NCI-H510A treated with DMSO at 0.1 percent for 48 hours (cell line): ENCODE data around the gene SND1.
A peak's percentile ranks its signal among the peaks of the same experiment; 100 is the strongest.

Experiments used
- DNase-seq: peaks from one replicate; lab custom pipeline; 2025; lab: John Stamatoyannopoulos, UW

The SND1 gene

GRCh38 chr7:127996253-127997071 lies 344.5 kb downstream of the SND1 start:
- DNase-seq = no peak

- no peak for DNase-seq
These were observed 345.4 kb downstream of the SND1 start for GRCh38 chr7:127997226-127997922.

- DNase-seq = no peak
These were observed 346.7 kb downstream of the SND1 start for GRCh38 chr7:127998671-127999070.

GRCh38 chr7:128000048-128000447 lies 348.1 kb downstream of the SND1 start:
- no peak for DNase-seq

GRCh38 chr7:128000854-128001265 lies 348.9 kb downstream of the SND1 start:
- DNase-seq = no peak

GRCh38 chr7:128003167-128003566 lies 351.2 kb downstream of the SND1 start:
- no peak for DNase-seq

GRCh38 chr7:128003787-128004186 lies 351.8 kb downstream of the SND1 start:
- no peak for DNase-seq

GRCh38 chr7:128004623-128005022 lies 352.6 kb downstream of the SND1 start:
- no peak for DNase-seq

- DNase-seq = peak; percentile 38
These were observed 353.1 kb downstream of the SND1 start for GRCh38 chr7:128005117-128005516.

- no peak for DNase-seq
These were observed 353.8 kb downstream of the SND1 start for GRCh38 chr7:128005759-128006159.

- no peak for DNase-seq
These were observed 354.7 kb downstream of the SND1 start for GRCh38 chr7:128006550-128007302.

- no peak for DNase-seq
These were observed 355.3 kb downstream of the SND1 start for GRCh38 chr7:128007303-128007680.

- no peak for DNase-seq
These were observed 356.1 kb downstream of the SND1 start for GRCh38 chr7:128008141-128008540.

- DNase-seq = no peak
These were observed 356.8 kb downstream of the SND1 start for GRCh38 chr7:128008744-128009143.

- no peak for DNase-seq
These were observed 358.6 kb downstream of the SND1 start for GRCh38 chr7:128010391-128011127.

GRCh38 chr7:128011131-128011661 lies 359.2 kb downstream of the SND1 start:
- DNase-seq = no peak

GRCh38 chr7:128014811-128015210 lies 362.8 kb downstream of the SND1 start:
- peak; percentile 29 for DNase-seq

GRCh38 chr7:128017460-128017859 lies 365.5 kb downstream of the SND1 start:
- no peak for DNase-seq

- no peak for DNase-seq
These were observed 366.2 kb downstream of the SND1 start for GRCh38 chr7:128017862-128018845.

- no peak for DNase-seq
These were observed 367.3 kb downstream of the SND1 start for GRCh38 chr7:128019288-128019687.

GRCh38 chr7:128020159-128020558 lies 368.2 kb downstream of the SND1 start:
- DNase-seq = no peak
